ENCODE measurements around the gene TLE5.

TLE5 gene

DNA sequence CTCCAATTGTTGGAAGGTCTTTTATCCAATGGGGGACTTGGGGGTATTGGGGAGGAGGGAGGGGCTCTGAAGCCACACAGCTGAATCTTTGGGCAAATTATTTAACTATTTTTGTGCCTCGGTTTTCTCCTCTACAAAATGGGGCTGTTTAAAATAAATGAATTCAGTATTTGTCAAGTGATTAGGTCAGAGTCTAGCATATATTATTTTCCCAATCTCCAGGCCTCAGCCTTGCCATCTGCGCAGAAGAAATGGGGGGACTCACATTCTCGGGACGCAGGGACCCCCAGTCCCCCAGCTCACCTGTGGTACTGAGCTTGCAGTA is 1.5 kb downstream of the TLE5 start:
- no peak for TF ChIP-seq CTCF (conservative IDR thresholded peaks at IDR 0.05; ENCODE audit: control insufficient read depth, insufficient read depth, low read depth, low read length)
- no peak for DNase-seq (ENCODE audit: low read depth)
- H3K4me3 ChIP-seq (ENCODE audit: control insufficient read depth, low read depth, low read length): peak overlapping the region; percentile 71

DNA sequence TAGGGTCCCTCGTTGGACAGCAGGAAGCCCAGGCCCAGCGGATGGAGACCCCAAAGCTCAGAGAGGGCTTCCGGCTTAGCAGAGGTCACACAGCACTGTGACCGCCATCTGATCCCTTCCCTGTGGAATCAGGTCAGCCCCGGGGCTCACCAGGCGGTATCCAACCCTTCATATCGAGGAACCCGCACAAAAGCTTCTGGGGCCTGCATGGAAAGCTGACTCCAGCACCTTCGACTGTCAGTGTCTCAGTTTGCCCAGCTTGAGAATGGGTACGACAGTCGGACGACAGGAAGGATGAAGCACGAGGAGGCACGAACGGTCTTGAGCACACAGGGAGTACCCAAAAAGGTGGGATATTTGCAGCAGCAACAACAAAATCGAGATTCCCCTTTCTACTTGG is 2.6 kb downstream of the TLE5 start:
- H3K4me3 ChIP-seq (ENCODE audit: control insufficient read depth, low read depth, low read length): no peak overlapping the region
- no peak for TF ChIP-seq CTCF (conservative IDR thresholded peaks at IDR 0.05; ENCODE audit: control insufficient read depth, insufficient read depth, low read depth, low read length)
- DNase-seq (ENCODE audit: low read depth): no peak

DNA sequence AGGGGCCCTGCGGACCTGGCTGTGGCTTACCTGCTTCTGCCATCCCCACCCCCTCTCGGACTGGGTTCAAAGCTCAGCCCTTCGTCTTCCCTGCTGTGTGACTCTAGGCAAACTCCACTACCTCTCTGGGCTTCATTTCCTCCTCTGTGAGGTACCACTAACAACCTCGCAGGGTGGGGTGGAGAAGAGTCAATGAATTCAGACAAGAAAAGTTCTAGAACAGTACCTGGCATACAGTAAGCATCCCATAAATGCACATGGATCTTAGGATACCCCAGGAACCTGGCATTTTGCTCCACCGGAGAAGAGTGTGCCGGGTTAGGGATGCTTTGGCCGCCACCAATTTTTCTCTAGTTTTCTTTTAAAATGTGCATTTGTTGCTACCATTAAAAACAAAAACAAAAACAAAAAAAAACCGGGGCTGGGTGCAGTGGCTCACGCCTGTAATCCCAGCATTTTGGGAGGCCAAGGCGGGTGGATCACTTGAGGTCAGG is 3.4 kb downstream of the TLE5 start:
- H3K4me3 ChIP-seq (ENCODE audit: control insufficient read depth, low read depth, low read length): no peak overlapping the region
- no peak for DNase-seq (ENCODE audit: low read depth)
- TF ChIP-seq CTCF (conservative IDR thresholded peaks at IDR 0.05; ENCODE audit: control insufficient read depth, insufficient read depth, low read depth, low read length): no peak

DNA sequence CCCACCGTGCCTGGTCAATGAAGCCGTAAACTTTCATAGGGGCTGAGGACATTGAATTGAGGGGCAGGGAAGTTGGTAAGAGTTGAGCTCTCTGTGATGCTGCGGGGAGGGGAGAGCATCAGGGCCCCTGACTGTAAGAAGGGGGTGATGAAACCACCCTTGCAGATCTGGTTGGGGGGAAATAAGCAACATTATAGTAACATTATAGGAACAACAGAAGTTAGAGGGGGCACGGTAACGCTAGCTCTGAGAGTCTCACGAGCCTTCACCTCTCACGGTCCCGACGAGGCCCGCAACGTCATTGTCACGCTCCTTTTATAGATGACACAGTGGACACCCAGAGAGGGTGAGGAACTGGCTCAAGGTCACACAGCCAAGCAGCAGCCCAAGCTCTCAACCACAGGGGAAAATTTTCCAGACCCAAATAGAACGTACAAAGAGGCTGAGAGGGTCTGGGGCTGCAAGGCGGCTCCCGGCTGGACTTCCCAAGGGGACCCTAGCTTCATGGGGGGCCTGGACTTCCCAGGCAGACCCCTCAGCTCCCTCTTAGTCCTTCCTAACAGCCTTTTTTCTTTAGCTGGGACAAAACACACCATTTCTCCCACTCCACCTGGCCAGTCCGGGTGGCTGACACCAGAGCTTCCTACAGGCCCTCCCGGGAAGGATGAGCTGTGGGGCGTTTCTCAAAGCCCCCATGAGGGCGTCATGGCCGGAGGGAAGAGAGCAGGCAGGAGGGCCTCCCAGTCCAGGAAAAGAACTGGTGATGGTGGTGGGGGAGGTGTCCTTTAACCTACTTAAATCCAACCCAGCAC is 4.1 kb downstream of the TLE5 start:
- H3K4me3 ChIP-seq (ENCODE audit: control insufficient read depth, low read depth, low read length): no peak overlapping the region
- no peak for TF ChIP-seq CTCF (conservative IDR thresholded peaks at IDR 0.05; ENCODE audit: control insufficient read depth, insufficient read depth, low read depth, low read length)
- DNase-seq (ENCODE audit: low read depth): no peak

DNA sequence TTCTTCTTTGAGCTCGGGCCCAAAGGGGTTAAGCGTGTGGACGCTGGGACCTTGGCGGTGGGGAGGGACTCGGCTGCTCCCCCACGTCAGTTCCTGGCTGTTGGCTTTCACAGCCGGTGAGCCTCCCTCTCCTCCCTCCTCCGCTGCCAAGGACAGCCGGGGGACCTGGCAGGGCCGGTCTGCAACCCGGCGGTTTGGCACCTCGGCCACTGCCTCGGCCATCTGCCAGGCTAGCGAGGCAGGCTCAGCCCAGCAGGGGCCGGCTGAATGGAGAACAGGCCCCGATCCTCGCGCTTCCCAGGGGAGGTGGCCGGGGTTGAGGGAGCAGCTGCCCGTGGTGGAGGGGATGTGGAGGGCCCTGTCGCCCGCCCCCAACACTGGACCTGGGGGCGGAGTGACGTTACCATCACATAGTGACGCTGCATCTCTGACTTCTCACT is 5.0 kb downstream of the TLE5 start:
- no peak for TF ChIP-seq CTCF (conservative IDR thresholded peaks at IDR 0.05; ENCODE audit: control insufficient read depth, insufficient read depth, low read depth, low read length)
- H3K4me3 ChIP-seq (ENCODE audit: control insufficient read depth, low read depth, low read length): no peak overlapping the region
- peak; percentile 69 for DNase-seq (ENCODE audit: low read depth)

- no peak for DNase-seq (ENCODE audit: low read depth)
- TF ChIP-seq CTCF (conservative IDR thresholded peaks at IDR 0.05; ENCODE audit: control insufficient read depth, insufficient read depth, low read depth, low read length): no peak
- no peak overlapping the region for H3K4me3 ChIP-seq (ENCODE audit: control insufficient read depth, low read depth, low read length)
Measured at GRCh38 chr19:3056417-3057088, 5.7 kb downstream of the TLE5 start.
